Mammary epithelial cell (primary cell): ENCODE data around the gene MYO18A.

Source experiments
- EZH2 ChIP-seq: IDR thresholded peaks from 2 replicates; pipeline ENCODE4 v1.6.1; 2012; ENCODE audit warnings: low read length, inconsistent platforms, borderline replicate concordance
- TF ChIP-seq, protein P1 (sequence below), 2 donors: IDR thresholded peaks in 1 of 2; conservative IDR thresholded peaks in 1 of 2; 2 replicates each; pipeline ENCODE4 v1.5.1; 2011 to 2012; ENCODE audit warnings: inconsistent platforms in 2 of 2, low read length in 2 of 2, mild to moderate bottlenecking in 2 of 2, control low read depth in 1 of 2, low read depth in 1 of 2; ENCODE audit not compliant: insufficient read depth in 1 of 2; ENCODE audit errors: extremely low read depth in 1 of 2

DNA sequence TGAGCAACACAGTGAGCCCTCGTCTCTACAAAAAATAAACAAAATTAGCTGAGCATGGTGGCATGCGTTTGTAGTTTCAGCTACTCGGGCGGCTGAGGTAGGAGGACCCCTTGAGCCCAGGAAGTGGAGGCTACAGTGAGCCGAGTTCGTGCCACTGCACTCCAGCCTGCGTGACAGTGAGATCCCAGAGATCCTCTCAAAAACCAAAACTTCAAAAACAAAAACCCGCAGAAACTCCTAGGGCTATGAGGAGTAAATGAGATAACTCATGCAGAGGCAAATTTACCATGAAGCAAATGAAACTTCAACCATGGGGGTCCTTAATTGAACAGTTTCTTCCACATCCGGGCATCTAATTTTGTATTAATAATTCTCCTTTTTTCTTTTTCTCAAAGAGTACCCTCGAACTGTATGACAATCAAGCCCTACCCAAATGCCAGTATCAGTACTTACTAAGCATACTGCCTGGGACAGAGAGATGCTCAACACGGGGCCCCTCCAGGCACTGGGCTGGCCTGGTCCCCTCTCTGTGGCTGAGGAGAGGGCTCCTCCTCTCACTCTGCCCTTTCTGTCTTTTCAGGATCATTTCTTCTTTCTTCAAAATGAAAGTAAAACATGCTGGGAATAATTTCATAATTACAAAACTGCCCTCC, 138.0 kb downstream of the MYO18A start:
- TF ChIP-seq, protein P1, sequence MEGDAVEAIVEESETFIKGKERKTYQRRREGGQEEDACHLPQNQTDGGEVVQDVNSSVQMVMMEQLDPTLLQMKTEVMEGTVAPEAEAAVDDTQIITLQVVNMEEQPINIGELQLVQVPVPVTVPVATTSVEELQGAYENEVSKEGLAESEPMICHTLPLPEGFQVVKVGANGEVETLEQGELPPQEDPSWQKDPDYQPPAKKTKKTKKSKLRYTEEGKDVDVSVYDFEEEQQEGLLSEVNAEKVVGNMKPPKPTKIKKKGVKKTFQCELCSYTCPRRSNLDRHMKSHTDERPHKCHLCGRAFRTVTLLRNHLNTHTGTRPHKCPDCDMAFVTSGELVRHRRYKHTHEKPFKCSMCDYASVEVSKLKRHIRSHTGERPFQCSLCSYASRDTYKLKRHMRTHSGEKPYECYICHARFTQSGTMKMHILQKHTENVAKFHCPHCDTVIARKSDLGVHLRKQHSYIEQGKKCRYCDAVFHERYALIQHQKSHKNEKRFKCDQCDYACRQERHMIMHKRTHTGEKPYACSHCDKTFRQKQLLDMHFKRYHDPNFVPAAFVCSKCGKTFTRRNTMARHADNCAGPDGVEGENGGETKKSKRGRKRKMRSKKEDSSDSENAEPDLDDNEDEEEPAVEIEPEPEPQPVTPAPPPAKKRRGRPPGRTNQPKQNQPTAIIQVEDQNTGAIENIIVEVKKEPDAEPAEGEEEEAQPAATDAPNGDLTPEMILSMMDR (conservative IDR thresholded peaks at IDR 0.05 in 1 of 2, IDR thresholded peaks at IDR 0.05 in 1 of 2; ENCODE audit: extremely low read depth in 1 of 2, insufficient read depth in 1 of 2, low read depth in 1 of 2, low read length in 2 of 2) = no peak
- TF ChIP-seq EZH2 = no peak
